Neural progenitor cell (in vitro differentiated cells): ENCODE measurements around the gene AIF1L. TPM values are rescaled to one million over a fixed set of nuclear protein-coding genes. Genes with fewer than 3 reads are reported as not detected.

Experiments used
- DNase-seq: peaks from one replicate; pipeline ENCODE4 v3.0.0-alpha.2; 2016; ENCODE audit warnings: low spot score
- H2AFZ ChIP-seq: fragments of 200-600 bp; sonication (generic); replicated peaks from 2 replicates; pipeline ENCODE4 v1.6.1; 2016; ENCODE audit warnings: antibody characterized with exemption
- H3F3A ChIP-seq: fragments of 200-600 bp; sonication (generic); 2 replicates; pipeline ENCODE4 v1.6.1; 2016; ENCODE audit warnings: antibody characterized with exemption, low read depth
- H3K27ac ChIP-seq: fragments of 200-600 bp; sonication (generic); 2 replicates; pipeline ENCODE4 v1.5.1; 2016; ENCODE audit warnings: mild to moderate bottlenecking
- H3K27me3 ChIP-seq: fragments of 200-600 bp; sonication (generic); 2 replicates; pipeline ENCODE4 v1.6.1; 2016; ENCODE audit warnings: mild to moderate bottlenecking, moderate library complexity
- H3K36me3 ChIP-seq: fragments of 200-600 bp; sonication (generic); 2 replicates; pipeline ENCODE4 v1.5.1; 2016
- H3K4me1 ChIP-seq: fragments of 200-600 bp; sonication (generic); 2 replicates; pipeline ENCODE4 v1.6.1; 2016; ENCODE audit warnings: mixed run types
- H3K4me2 ChIP-seq: fragments of 200-600 bp; sonication (generic); 2 replicates; pipeline ENCODE4 v1.6.1; 2016
- H3K4me3 ChIP-seq: fragments of 200-600 bp; sonication (generic); 2 replicates; pipeline ENCODE4 v1.5.1; 2016
- H3K79me2 ChIP-seq: fragments of 200-600 bp; sonication (generic); 2 replicates; pipeline ENCODE4 v1.6.1; 2016; ENCODE audit warnings: low read depth
- H3K9ac ChIP-seq: fragments of 200-600 bp; sonication (generic); 2 replicates; pipeline ENCODE4 v1.6.1; 2016
- H3K9me3 ChIP-seq: fragments of 200-600 bp; sonication (generic); 2 replicates; pipeline ENCODE4 v1.5.1; 2016; ENCODE audit warnings: low read depth
- H4K20me1 ChIP-seq: fragments of 200-600 bp; sonication (generic); 2 replicates; pipeline ENCODE4 v1.6.1; 2016; ENCODE audit warnings: low read depth
- H3K27ac Mint-ChIP-seq: 3 replicates; pipeline ENCODE4 v1.8.0; 2021; ENCODE audit warnings: mixed read lengths
- H3K27me3 Mint-ChIP-seq: 2 replicates; pipeline ENCODE4 v1.8.0; 2022; ENCODE audit warnings: low read depth, mild to moderate bottlenecking, inconsistent platforms, moderate library complexity, mixed read lengths; ENCODE audit not compliant: insufficient read depth
- H3K36me3 Mint-ChIP-seq: 3 replicates; pipeline ENCODE4 v1.8.0; 2021; ENCODE audit warnings: mixed read lengths
- H3K4me1 Mint-ChIP-seq: 3 replicates; pipeline ENCODE4 v1.8.0; 2021; ENCODE audit warnings: mixed read lengths
- H3K4me3 Mint-ChIP-seq: 3 replicates; pipeline ENCODE4 v1.8.0; 2021; ENCODE audit warnings: mild to moderate bottlenecking, moderate library complexity, mixed read lengths
- H3K9me3 Mint-ChIP-seq: 3 replicates; pipeline ENCODE4 v1.8.0; 2020; ENCODE audit warnings: mixed read lengths
- EZH2 ChIP-seq: fragments of 200-600 bp; sonication (generic); IDR thresholded peaks from 2 replicates; pipeline ENCODE4 v1.6.1; 2017; ENCODE audit warnings: antibody characterized with exemption, mild to moderate bottlenecking, moderate library complexity
- EZH2phosphoT487 ChIP-seq: fragments of 200-600 bp; sonication (generic); IDR thresholded peaks from 2 replicates; pipeline ENCODE4 v1.6.1; 2017; ENCODE audit warnings: antibody characterized with exemption
- total RNA-seq: library from RNA; depleted of rRNA; stranded (reverse); fragments of >200 nt; gene quantifications from 2 replicates; pipeline ENCODE4 v1.2.3, GENCODE V29; 2015; ENCODE audit warnings: low replicate concordance
- TF ChIP-seq, protein P1 (sequence below): fragments of 200-600 bp; sonication (generic); IDR thresholded peaks from 2 replicates; pipeline ENCODE4 v1.5.1; 2017; ENCODE audit warnings: antibody characterized with exemption, mild to moderate bottlenecking

The AIF1L gene
- total RNA-seq, 1 donor from 2014 or later, result 69.0 TPM

DNA sequence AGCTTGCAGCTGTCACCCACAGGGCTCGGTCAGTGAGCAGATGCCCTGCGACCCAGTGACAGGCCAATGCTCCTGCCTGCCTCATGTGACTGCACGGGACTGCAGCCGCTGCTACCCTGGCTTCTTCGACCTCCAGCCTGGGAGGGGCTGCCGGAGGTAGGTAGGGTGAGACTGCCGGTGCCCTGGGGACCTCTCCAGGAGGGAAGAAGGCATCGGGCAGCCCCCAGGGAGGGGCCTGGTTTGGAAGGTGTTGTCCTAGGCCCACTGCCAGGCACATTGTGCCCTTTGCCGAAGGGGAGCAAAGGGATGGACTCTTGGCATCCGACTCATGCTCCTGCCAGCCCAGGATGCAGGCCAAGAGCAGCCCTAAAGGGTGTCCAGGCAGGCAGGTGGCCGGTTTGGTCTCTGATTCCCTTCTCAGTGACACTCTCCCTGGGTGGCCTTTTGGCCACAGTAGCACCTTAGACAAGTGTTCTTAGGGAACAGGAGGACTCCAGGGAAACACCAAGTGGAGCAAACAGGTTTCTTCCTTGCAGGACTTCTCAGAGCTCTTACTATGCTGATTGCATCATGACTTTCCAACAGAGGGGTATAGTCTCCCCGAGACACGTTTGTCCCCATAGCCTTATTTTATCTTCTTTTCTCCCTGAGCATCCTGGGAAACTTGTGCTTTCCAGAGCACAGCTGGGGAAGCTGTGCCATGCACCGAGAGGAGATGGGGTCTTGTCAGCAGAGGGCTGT lies 28.1 kb upstream of the AIF1L start:
- Histone ChIP-seq H3K27me3 (no peaks in the 10 kb centered on the region), H2AFZ (no peak overlapping the region), H3K9ac (no peak overlapping the region), H3K4me1 (no peaks in the 10 kb centered on the region), H4K20me1 (no peaks in the 10 kb centered on the region), H3K4me2 (no peak overlapping the region), H3K27ac (no peak overlapping the region), H3F3A (no peaks in the 10 kb centered on the region), H3K36me3 (no peaks in the 10 kb centered on the region), H3K79me2 (no peaks in the 10 kb centered on the region), H3K9me3 (no peaks in the 10 kb centered on the region), H3K4me3 (no peak overlapping the region)
- Mint-ChIP-seq H3K9me3 (no peaks in the 10 kb centered on the region), H3K27me3 (peaks cover 5% of the 10 kb centered on the region), H3K4me3 (no peak overlapping the region), H3K36me3 (no peaks in the 10 kb centered on the region), H3K4me1 (peaks cover 12% of the 10 kb centered on the region), H3K27ac (no peak overlapping the region)
- no peak for DNase-seq
- TF ChIP-seq EZH2phosphoT487, result no peak
- TF ChIP-seq EZH2, result no peak
- TF ChIP-seq, protein P1, sequence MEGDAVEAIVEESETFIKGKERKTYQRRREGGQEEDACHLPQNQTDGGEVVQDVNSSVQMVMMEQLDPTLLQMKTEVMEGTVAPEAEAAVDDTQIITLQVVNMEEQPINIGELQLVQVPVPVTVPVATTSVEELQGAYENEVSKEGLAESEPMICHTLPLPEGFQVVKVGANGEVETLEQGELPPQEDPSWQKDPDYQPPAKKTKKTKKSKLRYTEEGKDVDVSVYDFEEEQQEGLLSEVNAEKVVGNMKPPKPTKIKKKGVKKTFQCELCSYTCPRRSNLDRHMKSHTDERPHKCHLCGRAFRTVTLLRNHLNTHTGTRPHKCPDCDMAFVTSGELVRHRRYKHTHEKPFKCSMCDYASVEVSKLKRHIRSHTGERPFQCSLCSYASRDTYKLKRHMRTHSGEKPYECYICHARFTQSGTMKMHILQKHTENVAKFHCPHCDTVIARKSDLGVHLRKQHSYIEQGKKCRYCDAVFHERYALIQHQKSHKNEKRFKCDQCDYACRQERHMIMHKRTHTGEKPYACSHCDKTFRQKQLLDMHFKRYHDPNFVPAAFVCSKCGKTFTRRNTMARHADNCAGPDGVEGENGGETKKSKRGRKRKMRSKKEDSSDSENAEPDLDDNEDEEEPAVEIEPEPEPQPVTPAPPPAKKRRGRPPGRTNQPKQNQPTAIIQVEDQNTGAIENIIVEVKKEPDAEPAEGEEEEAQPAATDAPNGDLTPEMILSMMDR, result no peak

DNA sequence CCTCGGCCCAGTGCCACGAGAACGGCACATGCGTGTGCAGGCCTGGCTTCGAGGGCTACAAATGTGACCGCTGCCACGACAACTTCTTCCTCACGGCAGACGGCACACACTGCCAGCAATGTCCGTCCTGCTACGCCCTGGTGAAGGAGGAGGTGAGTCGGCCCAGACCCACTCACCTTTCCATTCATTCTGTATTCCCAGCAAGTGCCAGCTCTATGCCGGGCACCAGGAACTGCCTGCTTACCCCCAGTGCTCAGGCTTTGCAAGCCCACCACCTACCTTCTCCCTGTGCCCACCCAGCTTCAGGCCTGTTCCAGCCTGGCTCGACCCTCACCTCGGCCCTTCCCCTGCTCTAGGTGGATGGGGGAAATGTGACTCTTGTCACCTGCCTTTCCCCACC lies 26.6 kb upstream of the AIF1L start:
- H3K27me3 Mint-ChIP-seq, result peaks cover 2% of the 10 kb centered on the region
- no peaks in the 10 kb centered on the region for H3F3A ChIP-seq
- H3K4me3 Mint-ChIP-seq, result no peak overlapping the region

GRCh38 chr9:131072107-131072870 lies 24.0 kb upstream of the AIF1L start:
- Mint-ChIP-seq H3K4me1 (peaks cover 12% of the 10 kb centered on the region), H3K36me3 (no peaks in the 10 kb centered on the region), H3K9me3 (no peaks in the 10 kb centered on the region), H3K27me3 (peaks cover 2% of the 10 kb centered on the region), H3K4me3 (no peak overlapping the region), H3K27ac (no peak overlapping the region)
- TF ChIP-seq EZH2 (no peak), EZH2phosphoT487 (no peak)
- TF ChIP-seq, protein P1, result no peak
- H3K79me2 ChIP-seq, result no peaks in the 10 kb centered on the region
- H3K36me3 ChIP-seq, result no peaks in the 10 kb centered on the region
- H3K4me3 ChIP-seq, result no peak overlapping the region
- no peaks in the 10 kb centered on the region for H3F3A ChIP-seq
- H4K20me1 ChIP-seq, result no peaks in the 10 kb centered on the region
- H3K27me3 ChIP-seq, result no peaks in the 10 kb centered on the region
- no peak overlapping the region for H2AFZ ChIP-seq
- no peaks in the 10 kb centered on the region for H3K4me1 ChIP-seq
- no peak for DNase-seq
- H3K4me2 ChIP-seq, result no peak overlapping the region
- H3K9me3 ChIP-seq, result no peaks in the 10 kb centered on the region
- no peak overlapping the region for H3K9ac ChIP-seq
- H3K27ac ChIP-seq, result no peak overlapping the region

More for the DNA sequence above, 26.6 kb upstream of the AIF1L start:
- Mint-ChIP-seq H3K36me3 (no peaks in the 10 kb centered on the region), H3K4me1 (peaks cover 12% of the 10 kb centered on the region), H3K27ac (no peak overlapping the region), H3K9me3 (no peaks in the 10 kb centered on the region)
- no peak for TF ChIP-seq EZH2phosphoT487
- no peak for TF ChIP-seq EZH2
- TF ChIP-seq, protein P1, result no peak
- Histone ChIP-seq H3K79me2 (no peaks in the 10 kb centered on the region), H3K4me2 (no peak overlapping the region), H3K9me3 (no peaks in the 10 kb centered on the region), H3K27ac (no peak overlapping the region), H3K36me3 (no peaks in the 10 kb centered on the region), H2AFZ (no peak overlapping the region), H4K20me1 (no peaks in the 10 kb centered on the region), H3K4me1 (no peaks in the 10 kb centered on the region), H3K27me3 (no peaks in the 10 kb centered on the region), H3K4me3 (no peak overlapping the region), H3K9ac (no peak overlapping the region)
- DNase-seq, result no peak
